ENCODE results near the gene CAMKMT. TPM values are rescaled to one million over a fixed set of nuclear protein-coding genes. Genes with fewer than 3 reads are reported as not detected.

CAMKMT gene
- total and polyA plus RNA-seq, 9 of the 15 experiments (the other 6 are each of a cell fraction or from before 2014, with no cell fraction given) = 1.6 to 15.3 (median 7.4) TPM

- H2AFZ ChIP-seq (ENCODE audit: low read depth, low read length) = no peak overlapping the region
- no peaks in the 10 kb centered on the region for H4K20me1 ChIP-seq (replicated peaks; ENCODE audit: control insufficient read depth, insufficient read depth, low read length)
- no TSS peak for BruUV-seq (replicated peaks)
- WGBS (ENCODE audit: insufficient coverage, low coverage, missing lambda C conversion rate) = 2% methylated on average over 3 of the region's 3 CpGs
- ATAC-seq (no peak), DNase-seq (ENCODE audit: extremely low read depth in 1 of 4, low spot score in 3 of 4) (no peak), FAIRE-seq (no peak)
- H3K4me3 ChIP-seq = no peak overlapping the region
- H3K4me2 ChIP-seq (ENCODE audit: insufficient read depth, low read length) = no peak overlapping the region
- H3K27ac ChIP-seq (ENCODE audit: extremely low read depth, low read depth, low read length) = no peak overlapping the region
- in situ Hi-C loops (cut with MboI) = no loop called here
- no peaks in the 10 kb centered on the region for H3K36me3 ChIP-seq (ENCODE audit: control insufficient read depth, insufficient read depth, low read length)
- peaks cover 3 to 5% of the 10 kb centered on the region in 2 experiments; a peak in 2 of 5 replicates for H3K27me3 ChIP-seq (ENCODE audit: control insufficient read depth in 2 of 2, insufficient read depth in 2 of 2, low read length in 2 of 2)
- H3K9me1 ChIP-seq (ENCODE audit: control insufficient read depth, insufficient read depth, low read length) = no peaks in the 10 kb centered on the region
- no peaks in the 10 kb centered on the region for H3K79me2 ChIP-seq (ENCODE audit: control insufficient read depth, insufficient read depth, low read length)
- CTCF ChIA-PET (ENCODE audit: low intra/inter-chr PET ratio) = no interaction called here
- H3K9ac ChIP-seq (ENCODE audit: insufficient read depth in 1 of 2, low read depth in 2 of 2, low read length in 2 of 2) = no peak overlapping the region
- H3K4me1 ChIP-seq (replicated peaks in 1 of 2; ENCODE audit: control insufficient read depth in 2 of 2, insufficient read depth in 2 of 2, low read length in 2 of 2) = no peaks in the 10 kb centered on the region
- POLR2A ChIA-PET = no interaction called here
- intact Hi-C loops (cut with micrococcal nuclease) = no loop called here
- TF ChIP-seq KAT2B (IDR thresholded peaks at IDR 0.05; ENCODE audit: low read depth, low read length) = no peak
- no peak for TF ChIP-seq ZNF253 (CRISPR knock-in tag; conservative IDR thresholded peaks at IDR 0.05)
- no peaks in the 10 kb centered on the region for H3K9me3 ChIP-seq (replicated peaks; ENCODE audit: control insufficient read depth, insufficient read depth, low read depth, low read length)
Measured at GRCh38 chr2:44743473-44743872, 381.7 kb downstream of the CAMKMT start.

DNA sequence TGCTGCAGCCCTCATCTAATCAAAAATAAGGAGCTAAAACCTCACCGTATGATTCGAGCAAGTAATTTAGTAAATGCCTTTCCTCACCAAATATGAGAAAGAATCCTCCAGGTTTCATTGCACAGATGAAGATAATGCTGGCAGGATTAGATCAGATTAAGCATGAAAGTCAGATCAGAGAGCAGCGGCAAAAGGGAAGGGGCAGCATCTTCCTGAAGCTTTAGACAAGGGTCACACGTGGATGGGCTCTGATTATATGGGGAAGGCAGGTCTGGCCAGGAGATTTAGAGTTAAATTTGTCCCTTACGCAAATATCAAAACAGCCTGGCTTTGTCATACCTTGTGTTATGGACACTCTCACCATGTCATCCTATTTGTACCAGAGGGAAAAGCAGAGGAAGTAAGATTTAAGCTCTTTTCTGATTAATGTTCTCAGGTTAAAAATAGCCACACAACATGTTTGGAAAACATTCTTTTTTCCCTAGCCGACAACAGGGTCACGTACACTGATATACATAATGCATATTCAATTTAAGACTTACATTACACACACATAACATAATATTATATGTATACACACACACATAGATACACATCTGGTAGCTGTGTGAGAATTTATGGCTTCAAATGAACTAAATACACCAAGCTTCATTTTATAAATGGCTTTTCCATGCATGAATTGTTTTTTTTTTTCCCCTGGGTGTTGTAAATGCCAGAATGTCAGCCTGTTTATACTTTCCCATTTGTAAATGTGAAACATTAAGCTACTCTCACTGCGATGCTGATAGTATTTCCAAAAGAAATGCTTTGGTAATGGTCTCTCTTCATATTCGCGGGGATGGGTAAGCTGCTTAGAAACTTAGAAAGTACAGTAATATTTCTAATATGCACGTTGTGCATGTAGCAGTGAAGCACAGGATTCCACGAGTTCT, 383.5 kb downstream of the CAMKMT start:
- Histone ChIP-seq H3K36me3 (ENCODE audit: control insufficient read depth, insufficient read depth, low read length) (no peaks in the 10 kb centered on the region), H3K79me2 (ENCODE audit: control insufficient read depth, insufficient read depth, low read length) (no peaks in the 10 kb centered on the region), H4K20me1 (replicated peaks; ENCODE audit: control insufficient read depth, insufficient read depth, low read length) (no peaks in the 10 kb centered on the region), H3K27me3 (ENCODE audit: control insufficient read depth in 2 of 2, insufficient read depth in 2 of 2, low read length in 2 of 2) (peaks cover 3 to 5% of the 10 kb centered on the region in 2 experiments; a peak in 2 of 5 replicates), H3K9me3 (replicated peaks; ENCODE audit: control insufficient read depth, insufficient read depth, low read depth, low read length) (no peaks in the 10 kb centered on the region), H2AFZ (ENCODE audit: low read depth, low read length) (no peak overlapping the region), H3K4me2 (ENCODE audit: insufficient read depth, low read length) (no peak overlapping the region), H3K4me1 (replicated peaks in 1 of 2; ENCODE audit: control insufficient read depth in 2 of 2, insufficient read depth in 2 of 2, low read length in 2 of 2) (no peaks in the 10 kb centered on the region), H3K9ac (ENCODE audit: insufficient read depth in 1 of 2, low read depth in 2 of 2, low read length in 2 of 2) (no peak overlapping the region), H3K4me3 (no peak overlapping the region), H3K27ac (ENCODE audit: extremely low read depth, low read depth, low read length) (no peak overlapping the region), H3K9me1 (ENCODE audit: control insufficient read depth, insufficient read depth, low read length) (no peaks in the 10 kb centered on the region)
- intact Hi-C loops (cut with micrococcal nuclease) (no loop called here), in situ Hi-C loops (cut with MboI) (no loop called here)
- FAIRE-seq (no peak), ATAC-seq (no peak), DNase-seq (ENCODE audit: extremely low read depth in 1 of 4, low spot score in 3 of 4) (no peak)
- BruUV-seq (replicated peaks) = no TSS peak
- 16% methylated on average over 12 of the region's 12 CpGs for WGBS (ENCODE audit: insufficient coverage, low coverage, missing lambda C conversion rate)
- POLR2A ChIA-PET = no interaction called here
- CTCF ChIA-PET (ENCODE audit: low intra/inter-chr PET ratio) = no interaction called here
- no peak for TF ChIP-seq ZNF507 (tag; conservative IDR thresholded peaks at IDR 0.05)
- no peak for TF ChIP-seq KLF13 (tag; IDR thresholded peaks at IDR 0.05; ENCODE audit: borderline replicate concordance, low read depth)
- no peak for TF ChIP-seq HDAC8 (tag; IDR thresholded peaks at IDR 0.05)
- TF ChIP-seq CAMTA2 (CRISPR knock-in tag; conservative IDR thresholded peaks at IDR 0.05) = no peak
- TF ChIP-seq PTBP1 (IDR thresholded peaks at IDR 0.05; ENCODE audit: low read depth, low read length) = no peak
- TF ChIP-seq EZH2 (IDR thresholded peaks at IDR 0.05; ENCODE audit: borderline replicate concordance, low read depth, low read length) = no peak
- no peak for TF ChIP-seq CC2D1A (IDR thresholded peaks at IDR 0.05)
- TF ChIP-seq ATF7 (IDR thresholded peaks at IDR 0.05) = no peak
- no peak for TF ChIP-seq ZNF277 (CRISPR knock-in tag; IDR thresholded peaks at IDR 0.05; ENCODE audit: borderline replicate concordance)
- TF ChIP-seq GMEB1 (CRISPR knock-in tag; IDR thresholded peaks at IDR 0.05) = no peak
- TF ChIP-seq ZNF3 (CRISPR knock-in tag; IDR thresholded peaks at IDR 0.05) = no peak
- TF ChIP-seq RB1 (IDR thresholded peaks at IDR 0.05; ENCODE audit: low read depth) = no peak
